Testis (tissue), 3 donors: ENCODE data around the gene COBL. TPM values are rescaled to one million over a fixed set of nuclear protein-coding genes. Genes with fewer than 3 reads are reported as not detected.

Experiments used
- DNase-seq: peaks from one replicate; pipeline ENCODE4 v3.0.0-alpha.2; 2019
- H3K27ac ChIP-seq, 2 donors: fragments of 200-600 bp; sonication (generic); one replicate each; pipeline ENCODE4 v1.5.1; 2019
- H3K27me3 ChIP-seq: fragments of 200-600 bp; sonication (generic); one replicate; pipeline ENCODE4 v1.5.1; 2019
- H3K36me3 ChIP-seq: fragments of 200-600 bp; sonication (generic); one replicate; pipeline ENCODE4 v1.5.1; 2017; ENCODE audit warnings: low read depth; ENCODE audit errors: missing control alignments
- H3K4me1 ChIP-seq: fragments of 200-600 bp; sonication (generic); one replicate; pipeline ENCODE4 v1.5.1; 2019
- H3K4me3 ChIP-seq, 2 donors: fragments of 200-600 bp; sonication (generic); one replicate each; pipeline ENCODE4 v1.5.1; 2017 to 2019
- H3K9me3 ChIP-seq: fragments of 200-600 bp; sonication (generic); one replicate; pipeline ENCODE4 v1.5.1; 2017
- POLR2A ChIP-seq: fragments of 450-650 bp; IDR thresholded peaks from one replicate; pipeline ENCODE4 v1.6.1; 2017; ENCODE audit warnings: antibody characterized with exemption, mild to moderate bottlenecking, moderate library complexity
- WGBS, 2 donors: methylation state at CpG; one replicate each; pipeline ENCODE4 v1.1.5; 2018; 5-methylcytosine and 5-hydroxymethylcytosine counted together
- intact Hi-C: fragments of 100-400 bp; cut with DNase I; formaldehyde crosslinking; loops from one replicate; pipeline ENCODE4 v1.15.1; 2023; ENCODE audit warnings: low total_unique reads
- polyA plus RNA-seq: library from polyadenylated mRNA; stranded (reverse); fragments of 350-450 nt; fragmentation: Illumina TruSeq; extraction: RNeasy Lipid Tissue Mini Kit (QIAGEN cat#74804); gene quantifications from one replicate; pipeline ENCODE4 v1.2.3, GENCODE V29; 2014; ENCODE audit warnings: low read depth, low replicate concordance; ENCODE audit not compliant: insufficient read depth
- total RNA-seq, 2 donors: library from RNA; depleted of rRNA; stranded (reverse); fragments of >200 nt; gene quantifications; one replicate each; pipeline ENCODE4 v1.2.3, GENCODE V29; 2016
- TF ChIP-seq, protein P1 (sequence below), 3 experiments: fragments of 450-650 bp in 2 of 3; fragments of 200-600 bp in 1 of 3; sonication (generic) in 1 of 3; IDR thresholded peaks; one replicate each; pipeline ENCODE4 v1.5.1; 2016 to 2019; ENCODE audit warnings: antibody characterized with exemption in 3 of 3, mild to moderate bottlenecking in 2 of 3, moderate library complexity in 1 of 3

Gene COBL
- total and polyA plus RNA-seq, 3 donors from 2014 or later, result 9.2 to 14.8 (median 12.3) TPM

DNA sequence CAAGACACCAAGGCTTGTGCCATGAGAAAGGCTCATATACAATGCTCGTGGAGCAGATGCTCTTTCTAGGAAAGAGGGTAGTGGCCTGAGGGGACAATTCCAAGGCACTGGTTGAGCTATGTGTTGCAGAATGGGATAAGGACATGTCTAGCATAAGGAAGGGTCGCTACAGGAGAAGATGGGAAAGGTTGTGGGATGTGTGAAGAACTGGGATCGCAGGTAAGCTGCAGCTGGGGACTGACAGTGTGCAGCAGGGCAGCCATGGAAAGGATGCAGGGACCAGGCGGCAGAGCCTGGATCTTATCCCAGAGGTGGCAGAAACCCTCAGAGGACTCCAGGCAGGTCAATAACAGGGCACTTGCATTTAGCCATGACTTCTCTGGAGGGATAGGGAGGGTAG, 56.1 kb downstream of the COBL start:
- no peaks in the 10 kb centered on the region for H3K36me3 ChIP-seq
- H3K27ac ChIP-seq, result no peak overlapping the region
- no peak for TF ChIP-seq POLR2A
- TF ChIP-seq, protein P1, sequence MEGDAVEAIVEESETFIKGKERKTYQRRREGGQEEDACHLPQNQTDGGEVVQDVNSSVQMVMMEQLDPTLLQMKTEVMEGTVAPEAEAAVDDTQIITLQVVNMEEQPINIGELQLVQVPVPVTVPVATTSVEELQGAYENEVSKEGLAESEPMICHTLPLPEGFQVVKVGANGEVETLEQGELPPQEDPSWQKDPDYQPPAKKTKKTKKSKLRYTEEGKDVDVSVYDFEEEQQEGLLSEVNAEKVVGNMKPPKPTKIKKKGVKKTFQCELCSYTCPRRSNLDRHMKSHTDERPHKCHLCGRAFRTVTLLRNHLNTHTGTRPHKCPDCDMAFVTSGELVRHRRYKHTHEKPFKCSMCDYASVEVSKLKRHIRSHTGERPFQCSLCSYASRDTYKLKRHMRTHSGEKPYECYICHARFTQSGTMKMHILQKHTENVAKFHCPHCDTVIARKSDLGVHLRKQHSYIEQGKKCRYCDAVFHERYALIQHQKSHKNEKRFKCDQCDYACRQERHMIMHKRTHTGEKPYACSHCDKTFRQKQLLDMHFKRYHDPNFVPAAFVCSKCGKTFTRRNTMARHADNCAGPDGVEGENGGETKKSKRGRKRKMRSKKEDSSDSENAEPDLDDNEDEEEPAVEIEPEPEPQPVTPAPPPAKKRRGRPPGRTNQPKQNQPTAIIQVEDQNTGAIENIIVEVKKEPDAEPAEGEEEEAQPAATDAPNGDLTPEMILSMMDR (IDR thresholded peaks at IDR 0.05), result no peak
- intact Hi-C loops, result no loop called here
- H3K4me1 ChIP-seq, result no peaks in the 10 kb centered on the region
- H3K4me3 ChIP-seq, result no peak overlapping the region
- no peak for DNase-seq
- no peaks in the 10 kb centered on the region for H3K27me3 ChIP-seq
- WGBS, 2 donors, result 90% methylated on average over 4 of the region's 4 CpGs
- no peaks in the 10 kb centered on the region for H3K9me3 ChIP-seq

DNA sequence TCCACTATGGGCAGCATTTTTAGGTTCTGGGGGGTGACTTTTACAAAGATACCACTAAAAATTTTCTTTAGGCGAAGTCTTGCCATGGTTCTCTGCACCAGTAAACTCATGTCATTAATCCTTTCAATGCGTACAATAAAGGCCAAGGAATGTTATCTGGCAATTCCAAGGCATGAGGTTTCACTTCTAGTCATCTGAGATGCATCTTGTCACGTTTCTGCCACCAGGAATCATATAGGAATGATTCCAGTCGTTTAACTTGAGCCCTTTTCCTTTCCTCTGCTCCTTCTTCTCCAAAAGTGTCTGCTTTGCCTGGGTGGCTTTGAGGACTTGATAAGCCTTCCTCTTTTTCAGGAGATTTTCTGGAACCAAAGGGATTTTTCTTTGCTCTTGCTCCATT, 56.8 kb downstream of the COBL start:
- no peaks in the 10 kb centered on the region for H3K4me1 ChIP-seq
- H3K9me3 ChIP-seq, result no peaks in the 10 kb centered on the region
- no peak for TF ChIP-seq POLR2A
- TF ChIP-seq, protein P1 (IDR thresholded peaks at IDR 0.05), result no peak
- intact Hi-C loops, result no loop called here
- no peak overlapping the region for H3K27ac ChIP-seq
- no peak overlapping the region for H3K4me3 ChIP-seq
- no peaks in the 10 kb centered on the region for H3K27me3 ChIP-seq
- H3K36me3 ChIP-seq, result no peaks in the 10 kb centered on the region
- WGBS, 2 donors, result 85 to 89% methylated on average over 4 of the region's 4 CpGs
- no peak for DNase-seq

DNA sequence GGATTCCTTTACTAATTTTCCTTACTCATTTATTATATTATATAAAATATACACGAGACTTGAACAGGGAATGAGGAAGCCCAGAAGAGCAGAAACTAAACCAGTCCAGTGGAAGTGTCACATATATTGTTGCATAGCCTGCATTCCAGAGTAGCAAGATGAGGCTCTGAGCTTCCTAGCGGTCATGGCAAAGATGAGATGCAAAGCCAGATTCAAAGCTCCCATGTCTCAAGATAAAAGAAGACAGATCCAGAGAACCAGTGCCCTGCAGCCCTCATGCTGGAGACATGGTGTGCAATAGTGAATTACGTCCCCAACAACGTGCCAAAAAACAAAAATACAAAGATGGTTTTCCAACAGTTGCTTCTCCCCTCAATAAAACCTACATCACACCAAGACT, 59.7 kb downstream of the COBL start:
- Histone ChIP-seq H3K4me1 (no peaks in the 10 kb centered on the region), H3K27ac (no peak overlapping the region), H3K27me3 (no peaks in the 10 kb centered on the region), H3K4me3 (no peak overlapping the region), H3K9me3 (no peaks in the 10 kb centered on the region), H3K36me3 (no peaks in the 10 kb centered on the region)
- TF ChIP-seq, protein P1 (IDR thresholded peaks at IDR 0.05), result no peak
- TF ChIP-seq POLR2A, result no peak
- intact Hi-C loops, result no loop called here
- DNase-seq, result no peak
- 90% methylated on average over 4 of the region's 4 CpGs for WGBS, 2 donors

DNA sequence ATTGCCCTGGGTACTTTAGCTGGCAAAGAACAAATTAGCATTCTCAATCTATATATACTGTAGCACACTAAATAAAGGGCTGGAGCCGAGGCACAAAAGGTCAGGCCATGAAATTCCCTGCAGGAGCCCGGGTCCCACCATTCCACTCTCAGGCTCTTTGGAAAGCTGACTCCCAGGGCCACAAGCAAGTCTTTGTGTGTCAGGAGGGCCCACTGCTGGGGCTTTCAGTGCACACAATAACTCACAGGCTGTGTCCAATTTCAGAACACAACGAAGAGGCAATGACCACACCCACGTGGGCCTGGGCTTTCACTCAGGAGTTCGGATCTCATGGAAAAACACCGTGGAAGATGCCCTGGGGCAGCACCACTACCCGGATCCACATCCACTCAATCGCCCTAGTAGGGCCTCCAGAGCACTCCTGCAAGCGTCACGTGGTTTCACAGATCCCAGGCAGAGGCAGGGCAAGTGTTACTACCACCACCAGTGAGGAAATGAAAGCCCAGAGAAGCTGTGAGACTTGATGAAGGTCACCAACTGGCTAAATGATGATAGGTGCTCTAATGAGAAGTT, 60.3 kb downstream of the COBL start:
- Histone ChIP-seq H3K4me3 (no peak overlapping the region), H3K9me3 (no peaks in the 10 kb centered on the region), H3K27me3 (no peaks in the 10 kb centered on the region), H3K4me1 (no peaks in the 10 kb centered on the region), H3K36me3 (no peaks in the 10 kb centered on the region), H3K27ac (no peak overlapping the region)
- TF ChIP-seq, protein P1 (IDR thresholded peaks at IDR 0.05), result no peak
- no peak for TF ChIP-seq POLR2A
- WGBS, 2 donors, result 91 to 92% methylated on average over 6 to 10 of the region's 10 CpGs
- intact Hi-C loops, result no loop called here
- DNase-seq, result no peak

DNA sequence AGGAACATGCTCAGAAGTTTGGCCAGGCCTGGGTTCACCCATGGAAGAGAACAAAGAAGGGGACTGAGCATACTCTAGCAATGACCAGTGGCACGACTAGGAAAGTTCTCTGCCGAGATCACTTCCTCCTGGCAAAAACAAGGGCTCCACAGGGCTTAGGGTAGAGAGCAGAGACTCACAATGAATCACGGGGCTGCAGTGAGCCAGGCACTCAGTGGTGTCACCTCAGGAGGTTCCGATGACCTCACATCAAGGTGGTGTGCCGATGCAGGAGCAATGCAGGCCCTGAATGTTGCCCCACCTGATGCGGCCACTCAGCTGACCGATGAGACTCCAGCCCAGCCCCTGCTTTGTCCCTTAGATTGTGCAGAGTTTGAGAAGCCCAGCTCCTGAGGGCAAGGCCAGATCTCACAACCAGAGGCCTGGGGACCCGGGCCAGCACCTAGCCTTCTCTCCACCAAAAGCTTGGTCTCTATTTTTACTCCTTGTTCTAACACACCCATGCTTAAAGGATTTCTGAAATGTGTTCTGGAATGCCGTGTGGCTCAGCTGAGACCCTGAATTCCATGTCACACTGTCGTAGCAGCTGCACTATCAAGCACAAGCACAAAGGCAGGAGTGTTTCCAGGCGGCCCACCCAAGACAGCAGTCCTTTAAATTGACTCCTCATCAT, 60.9 kb downstream of the COBL start:
- Histone ChIP-seq H3K27ac (no peak overlapping the region), H3K27me3 (no peaks in the 10 kb centered on the region), H3K4me3 (no peak overlapping the region), H3K4me1 (no peaks in the 10 kb centered on the region), H3K36me3 (no peaks in the 10 kb centered on the region), H3K9me3 (no peaks in the 10 kb centered on the region)
- intact Hi-C loops, result no loop called here
- 88 to 91% methylated on average over 6 to 11 of the region's 11 CpGs for WGBS, 2 donors
- TF ChIP-seq, protein P1 (IDR thresholded peaks at IDR 0.05), result no peak
- no peak for DNase-seq
